Progenitor cell of endocrine pancreas (in vitro differentiated cells): ENCODE data around the gene NPL. TPM values are rescaled to one million over a fixed set of nuclear protein-coding genes. Genes with fewer than 3 reads are reported as not detected.

Experiments
- DNase-seq: peaks from one replicate; pipeline ENCODE4 v3.0.0; 2021; ENCODE audit warnings: low spot score; ENCODE audit not compliant: unreplicated experiment
- H3K27ac Mint-ChIP-seq: 2 replicates; pipeline ENCODE4 v1.8.0; 2021; ENCODE audit warnings: mild to moderate bottlenecking, moderate library complexity, mixed read lengths
- H3K27me3 Mint-ChIP-seq: 2 replicates; pipeline ENCODE4 v1.8.0; 2021; ENCODE audit warnings: mixed read lengths
- H3K36me3 Mint-ChIP-seq: 2 replicates; pipeline ENCODE4 v1.8.0; 2022; ENCODE audit warnings: mixed read lengths; ENCODE audit not compliant: insufficient read depth
- H3K4me1 Mint-ChIP-seq: 2 replicates; pipeline ENCODE4 v1.8.0; 2021; ENCODE audit warnings: low read depth, mixed read lengths
- H3K4me3 Mint-ChIP-seq: 2 replicates; pipeline ENCODE4 v1.8.0; 2021; ENCODE audit warnings: low read depth, mild to moderate bottlenecking, moderate library complexity, mixed read lengths
- H3K9me3 Mint-ChIP-seq: 2 replicates; pipeline ENCODE4 v1.8.0; 2021; ENCODE audit warnings: low read depth, mixed read lengths
- total RNA-seq: library from RNA; stranded (reverse); gene quantifications from 2 replicates; pipeline ENCODE4 v1.2.1, GENCODE V29; 2021
- TF ChIP-seq, protein P1 (sequence below): fragments of 200-600 bp; sonication (generic); IDR thresholded peaks from one replicate; pipeline ENCODE4 v1.5.0; 2021; ENCODE audit warnings: antibody characterized with exemption, mild to moderate bottlenecking; ENCODE audit not compliant: unreplicated experiment

Gene NPL
- total RNA-seq, 1 donor from 2014 or later = 2.0 TPM

DNA sequence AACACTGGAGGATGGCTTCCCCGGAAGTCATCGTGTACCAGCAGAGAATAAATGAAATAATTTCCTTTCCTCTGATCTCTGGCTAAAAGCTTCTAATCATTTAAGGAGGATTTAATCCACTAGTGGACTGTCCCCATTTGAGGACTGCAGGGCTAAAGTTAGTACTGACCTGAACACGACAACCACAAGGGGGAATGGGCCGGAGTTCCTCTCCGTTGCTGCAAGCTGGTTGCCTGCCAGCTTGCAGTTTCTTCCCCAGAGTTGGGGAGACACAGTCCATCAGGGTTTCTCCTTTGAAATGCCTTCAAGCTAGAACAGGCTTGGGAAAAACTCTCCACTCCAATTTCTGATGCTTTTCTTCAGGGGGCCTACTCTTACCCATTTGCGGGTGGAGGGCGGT is 35.5 kb upstream of the NPL start:
- Mint-ChIP-seq H3K27me3 (no peaks in the 10 kb centered on the region), H3K4me1 (peaks cover 14% of the 10 kb centered on the region), H3K36me3 (no peaks in the 10 kb centered on the region), H3K27ac (peak overlapping the region; percentile 39), H3K9me3 (peaks cover 2% of the 10 kb centered on the region), H3K4me3 (no peak overlapping the region)
- TF ChIP-seq, protein P1, sequence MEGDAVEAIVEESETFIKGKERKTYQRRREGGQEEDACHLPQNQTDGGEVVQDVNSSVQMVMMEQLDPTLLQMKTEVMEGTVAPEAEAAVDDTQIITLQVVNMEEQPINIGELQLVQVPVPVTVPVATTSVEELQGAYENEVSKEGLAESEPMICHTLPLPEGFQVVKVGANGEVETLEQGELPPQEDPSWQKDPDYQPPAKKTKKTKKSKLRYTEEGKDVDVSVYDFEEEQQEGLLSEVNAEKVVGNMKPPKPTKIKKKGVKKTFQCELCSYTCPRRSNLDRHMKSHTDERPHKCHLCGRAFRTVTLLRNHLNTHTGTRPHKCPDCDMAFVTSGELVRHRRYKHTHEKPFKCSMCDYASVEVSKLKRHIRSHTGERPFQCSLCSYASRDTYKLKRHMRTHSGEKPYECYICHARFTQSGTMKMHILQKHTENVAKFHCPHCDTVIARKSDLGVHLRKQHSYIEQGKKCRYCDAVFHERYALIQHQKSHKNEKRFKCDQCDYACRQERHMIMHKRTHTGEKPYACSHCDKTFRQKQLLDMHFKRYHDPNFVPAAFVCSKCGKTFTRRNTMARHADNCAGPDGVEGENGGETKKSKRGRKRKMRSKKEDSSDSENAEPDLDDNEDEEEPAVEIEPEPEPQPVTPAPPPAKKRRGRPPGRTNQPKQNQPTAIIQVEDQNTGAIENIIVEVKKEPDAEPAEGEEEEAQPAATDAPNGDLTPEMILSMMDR = no peak
- no peak for DNase-seq

DNA sequence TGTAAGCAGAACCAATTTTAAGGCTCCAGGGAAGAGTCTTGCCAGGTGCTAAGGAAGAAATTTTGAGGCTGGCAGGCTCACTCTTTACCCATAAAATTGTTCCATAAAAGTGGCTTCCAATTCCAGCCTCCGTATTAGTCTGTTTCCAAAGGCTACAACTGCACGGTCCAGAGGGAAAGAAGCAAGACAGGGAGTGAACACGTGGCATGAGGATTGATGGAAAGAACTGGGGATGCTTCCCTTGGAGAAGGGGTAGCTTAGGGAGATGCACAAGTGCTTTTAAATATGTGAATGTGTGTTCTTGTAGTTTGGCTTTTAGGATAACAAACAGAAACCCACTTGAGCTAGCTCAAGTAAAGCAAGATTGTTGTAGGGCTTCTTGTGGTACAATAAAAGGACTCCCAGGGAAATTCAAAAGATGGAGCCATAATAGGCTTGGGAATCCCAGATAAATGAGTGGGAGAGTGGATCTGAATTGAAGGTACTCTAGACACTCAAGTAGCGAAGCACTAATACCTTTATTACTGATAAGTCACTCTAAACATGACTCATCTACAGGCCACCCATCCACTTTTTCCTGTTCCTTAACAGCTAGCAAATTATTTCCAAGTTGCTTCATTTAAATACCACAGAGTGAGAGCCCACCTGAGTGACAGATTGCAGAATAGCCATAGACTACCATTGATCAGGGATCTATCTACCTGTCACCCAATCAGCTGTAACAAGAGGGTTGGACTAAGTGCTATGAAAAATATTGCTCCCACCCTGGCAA is 34.8 kb upstream of the NPL start:
- Mint-ChIP-seq H3K27ac (peak overlapping the region; percentile 39), H3K9me3 (no peaks in the 10 kb centered on the region), H3K4me1 (peaks cover 14% of the 10 kb centered on the region), H3K27me3 (no peaks in the 10 kb centered on the region), H3K36me3 (no peaks in the 10 kb centered on the region), H3K4me3 (no peak overlapping the region)
- no peak for DNase-seq
- TF ChIP-seq, protein P1 = no peak

DNA sequence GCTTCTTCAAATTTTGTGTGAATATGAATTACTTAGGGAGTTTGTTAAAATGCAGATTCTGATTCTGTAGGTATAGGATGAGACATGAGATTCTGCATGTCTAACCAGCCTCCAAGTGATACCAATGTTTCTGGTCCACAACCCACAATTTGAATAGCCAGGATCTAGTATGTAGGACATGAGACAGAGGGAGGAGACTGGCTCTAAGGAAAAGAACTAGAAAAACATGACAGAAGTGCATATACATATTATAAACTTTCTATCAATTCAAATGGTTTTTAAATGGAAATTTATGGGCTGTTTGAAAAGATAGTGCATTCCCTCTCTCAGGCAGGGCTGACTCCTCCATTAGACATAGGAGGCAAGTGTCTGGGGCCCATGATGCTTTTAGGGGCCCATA is 33.9 kb upstream of the NPL start:
- Mint-ChIP-seq H3K4me1 (peaks cover 14% of the 10 kb centered on the region), H3K4me3 (no peak overlapping the region), H3K9me3 (no peaks in the 10 kb centered on the region), H3K27me3 (no peaks in the 10 kb centered on the region), H3K27ac (no peak overlapping the region), H3K36me3 (no peaks in the 10 kb centered on the region)
- TF ChIP-seq, protein P1 = no peak
- no peak for DNase-seq

DNA sequence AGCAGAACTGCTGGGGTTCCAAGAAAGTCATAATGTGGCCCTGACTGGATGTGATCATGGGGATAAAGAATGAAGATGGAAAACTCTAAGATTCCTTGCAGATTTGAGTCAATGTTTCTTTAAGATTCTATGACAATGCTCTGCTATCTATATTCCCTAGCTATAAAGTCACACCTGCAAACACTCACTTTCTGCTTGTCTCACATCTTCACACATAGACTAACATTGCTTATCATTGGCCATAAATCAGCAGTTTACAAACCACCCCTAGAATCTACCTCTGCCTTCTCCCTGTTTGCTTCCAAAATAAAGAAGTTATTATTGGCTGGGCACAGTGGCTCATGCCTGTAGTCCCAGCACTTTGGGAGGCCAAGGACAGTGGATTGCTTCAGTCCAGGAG is 33.1 kb upstream of the NPL start:
- H3K4me1 Mint-ChIP-seq = peaks cover 14% of the 10 kb centered on the region
- no peak for DNase-seq
- TF ChIP-seq, protein P1 = no peak
- no peak overlapping the region for H3K27ac Mint-ChIP-seq
- no peaks in the 10 kb centered on the region for H3K36me3 Mint-ChIP-seq
- H3K27me3 Mint-ChIP-seq = no peaks in the 10 kb centered on the region
- H3K9me3 Mint-ChIP-seq = peaks cover under 1% of the 10 kb centered on the region
- no peak overlapping the region for H3K4me3 Mint-ChIP-seq

DNA sequence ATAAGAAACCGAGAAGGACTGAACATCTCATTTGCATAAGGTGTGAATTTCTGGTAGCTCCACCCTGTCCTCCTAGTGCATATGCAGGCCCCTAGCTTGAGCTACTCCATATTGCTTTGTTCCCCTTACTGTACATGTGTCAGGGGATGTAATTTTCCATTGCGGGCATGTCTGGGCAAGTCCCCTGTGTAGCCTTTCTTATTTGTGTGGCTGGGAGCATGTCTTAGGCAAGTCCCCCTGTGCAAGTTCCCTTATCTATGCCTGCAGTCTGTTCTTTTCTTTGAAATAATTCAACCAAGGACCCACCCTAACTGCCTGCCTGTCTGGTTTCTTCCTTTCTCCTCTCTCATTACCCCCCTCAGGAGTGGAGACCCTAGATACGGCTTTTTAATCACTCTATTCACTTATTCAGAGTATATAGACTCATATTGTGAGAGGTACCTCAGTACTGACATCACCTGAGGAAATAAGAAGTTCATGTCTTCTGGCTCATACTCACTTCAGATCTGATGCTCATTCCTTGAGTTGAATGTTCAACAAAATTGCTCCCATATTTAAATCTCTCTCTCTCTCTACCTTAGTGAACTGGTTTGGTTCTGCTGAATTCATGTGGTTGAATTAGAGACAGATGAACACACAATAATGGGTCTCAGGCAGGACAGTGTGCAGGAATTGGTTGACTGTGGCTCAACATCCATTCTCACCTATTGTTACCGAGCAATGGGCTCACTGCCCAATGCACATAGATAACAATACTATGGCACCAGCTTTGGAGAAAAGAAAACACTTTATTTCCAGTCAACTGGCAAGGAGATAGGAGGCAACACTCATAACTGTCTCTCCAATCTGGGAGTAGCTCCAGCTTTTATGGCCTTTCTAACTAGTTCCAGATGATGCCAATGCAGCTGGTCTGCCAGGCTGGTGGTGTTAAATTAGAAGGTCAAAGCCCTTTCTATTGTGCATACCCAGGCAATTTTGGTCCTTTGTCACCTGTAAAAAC is 27.9 kb upstream of the NPL start:
- TF ChIP-seq, protein P1 = no peak
- Mint-ChIP-seq H3K27ac (no peak overlapping the region), H3K27me3 (peaks cover 6% of the 10 kb centered on the region), H3K9me3 (peaks cover 6% of the 10 kb centered on the region), H3K4me1 (peaks cover 6% of the 10 kb centered on the region), H3K36me3 (peaks cover 3% of the 10 kb centered on the region), H3K4me3 (no peak overlapping the region)
- no peak for DNase-seq
